Stimulated activated CD8-positive, alpha-beta memory T cell treated with anti-CD3 and anti-CD28 coated beads, Interleukin-12 subunit alpha, Interleukin-12 subunit beta, amount 100 ng/mL, for 24 hours (primary cell): ENCODE data around the gene ATG2B.

ENCODE experiments used
- DNase-seq: peaks from one replicate; pipeline ENCODE4 v3.0.0-alpha.2; 2020; ENCODE audit errors: extremely low read depth

Gene ATG2B

GRCh38 chr14:96272777-96273473, 90.2 kb downstream of the ATG2B start:
- no peak for DNase-seq

GRCh38 chr14:96271421-96271762, 91.7 kb downstream of the ATG2B start:
- no peak for DNase-seq

GRCh38 chr14:96270565-96271420, 92.3 kb downstream of the ATG2B start:
- DNase-seq = no peak

- no peak for DNase-seq
Observed at GRCh38 chr14:96269359-96269710, 93.8 kb downstream of the ATG2B start.

GRCh38 chr14:96268431-96269358, 94.4 kb downstream of the ATG2B start:
- DNase-seq = no peak

GRCh38 chr14:96267916-96268315, 95.2 kb downstream of the ATG2B start:
- DNase-seq = no peak

GRCh38 chr14:96267336-96267735, 95.8 kb downstream of the ATG2B start:
- no peak for DNase-seq

GRCh38 chr14:96265383-96266095, 97.6 kb downstream of the ATG2B start:
- DNase-seq = no peak

GRCh38 chr14:96264853-96265252, 98.3 kb downstream of the ATG2B start:
- DNase-seq = no peak

GRCh38 chr14:96264200-96264553, 99.0 kb downstream of the ATG2B start:
- no peak for DNase-seq

- DNase-seq = no peak
Observed at GRCh38 chr14:96263347-96264199, 99.6 kb downstream of the ATG2B start.

GRCh38 chr14:96261772-96262655, 101.1 kb downstream of the ATG2B start:
- DNase-seq = no peak

- DNase-seq = no peak
Observed at GRCh38 chr14:96261053-96261452, 102.1 kb downstream of the ATG2B start.

- DNase-seq = no peak
Observed at GRCh38 chr14:96260341-96260821, 102.8 kb downstream of the ATG2B start.

- no peak for DNase-seq
Observed at GRCh38 chr14:96257900-96258299, 105.2 kb downstream of the ATG2B start.

- DNase-seq = no peak
Observed at GRCh38 chr14:96257056-96257455, 106.1 kb downstream of the ATG2B start.

- no peak for DNase-seq
Observed at GRCh38 chr14:96256407-96256806, 106.7 kb downstream of the ATG2B start.

- no peak for DNase-seq
Observed at GRCh38 chr14:96255501-96256366, 107.4 kb downstream of the ATG2B start, which contains the start of gene BDKRB1. BDKRB1 (plus strand) TSS chr14:96256210; CDS start chr14:96263683, 7,473 bp downstream.
